Endothelial cell (in vitro differentiated cells): ENCODE data around the gene PPCS. TPM values are rescaled to one million over a fixed set of nuclear protein-coding genes. Genes with fewer than 3 reads are reported as not detected.

Experiments used
- DNase-seq: peaks from one replicate; pipeline ENCODE4 v3.0.0; 2021; ENCODE audit warnings: low spot score
- H3K27ac Mint-ChIP-seq: one replicate; pipeline ENCODE4 v1.8.0; 2021; ENCODE audit warnings: mixed read lengths, inconsistent platforms; ENCODE audit not compliant: unreplicated experiment
- H3K27me3 Mint-ChIP-seq: one replicate; pipeline ENCODE4 v1.8.0; 2021; ENCODE audit warnings: mild to moderate bottlenecking, moderate library complexity, mixed read lengths, inconsistent platforms; ENCODE audit not compliant: unreplicated experiment
- H3K36me3 Mint-ChIP-seq: one replicate; pipeline ENCODE4 v1.8.0; 2021; ENCODE audit warnings: mild to moderate bottlenecking, low read depth, mixed read lengths, inconsistent platforms; ENCODE audit not compliant: unreplicated experiment
- H3K4me1 Mint-ChIP-seq: one replicate; pipeline ENCODE4 v1.8.0; 2021; ENCODE audit warnings: mild to moderate bottlenecking, mixed read lengths, inconsistent platforms; ENCODE audit not compliant: unreplicated experiment
- H3K4me3 Mint-ChIP-seq: one replicate; pipeline ENCODE4 v1.8.0; 2021; ENCODE audit warnings: mild to moderate bottlenecking, mixed read lengths, inconsistent platforms; ENCODE audit not compliant: unreplicated experiment
- H3K9me3 Mint-ChIP-seq: one replicate; pipeline ENCODE4 v1.8.0; 2021; ENCODE audit warnings: mixed read lengths, inconsistent platforms; ENCODE audit not compliant: unreplicated experiment
- long read RNA-seq: library from polyadenylated mRNA; unstranded; transcript quantifications from one replicate; pipeline ENCODE4 v2.0.0, GENCODE V29; 2020; ENCODE audit not compliant: unreplicated experiment
- total RNA-seq: library from RNA; stranded (reverse); fragmentation: NEBNext Ultra II Directional; extraction: Animal tissue kit (Norgen Biotek cat#: 25700); gene quantifications from one replicate; pipeline ENCODE4 v1.2.1, GENCODE V29; 2021; ENCODE audit not compliant: unreplicated experiment
- TF ChIP-seq, protein P1 (sequence below): fragments of 200-600 bp; sonication (generic); IDR thresholded peaks from one replicate; pipeline ENCODE4 v1.5.0; 2021; ENCODE audit warnings: antibody characterized with exemption; ENCODE audit not compliant: unreplicated experiment

Gene PPCS
- total RNA-seq, result 32.2 TPM
- long read RNA-seq, transcript PPCS-201 (3 exons, 984 nt), result minor isoform, 6 of 46 reads
- long read RNA-seq, transcript PPCS-203 (3 exons, 1,431 nt), result major isoform, 33 of 46 reads
- long read RNA-seq, partial matches to known transcripts, result 0 of 46 reads
- long read RNA-seq, other reads (novel, unspliced or antisense), result 7 of 46 reads

- peak; percentile 78 for DNase-seq
- Mint-ChIP-seq H3K4me3 (peak within 1 kb of the TSS; percentile 93), H3K4me1 (peaks cover 13% of the 10 kb centered on the region), H3K9me3 (no peaks in the 10 kb centered on the region), H3K27ac (peak within 1 kb of the TSS; percentile 89), H3K27me3 (peaks cover 18% of the 10 kb centered on the region), H3K36me3 (no peaks in the 10 kb centered on the region)
- TF ChIP-seq, protein P1, sequence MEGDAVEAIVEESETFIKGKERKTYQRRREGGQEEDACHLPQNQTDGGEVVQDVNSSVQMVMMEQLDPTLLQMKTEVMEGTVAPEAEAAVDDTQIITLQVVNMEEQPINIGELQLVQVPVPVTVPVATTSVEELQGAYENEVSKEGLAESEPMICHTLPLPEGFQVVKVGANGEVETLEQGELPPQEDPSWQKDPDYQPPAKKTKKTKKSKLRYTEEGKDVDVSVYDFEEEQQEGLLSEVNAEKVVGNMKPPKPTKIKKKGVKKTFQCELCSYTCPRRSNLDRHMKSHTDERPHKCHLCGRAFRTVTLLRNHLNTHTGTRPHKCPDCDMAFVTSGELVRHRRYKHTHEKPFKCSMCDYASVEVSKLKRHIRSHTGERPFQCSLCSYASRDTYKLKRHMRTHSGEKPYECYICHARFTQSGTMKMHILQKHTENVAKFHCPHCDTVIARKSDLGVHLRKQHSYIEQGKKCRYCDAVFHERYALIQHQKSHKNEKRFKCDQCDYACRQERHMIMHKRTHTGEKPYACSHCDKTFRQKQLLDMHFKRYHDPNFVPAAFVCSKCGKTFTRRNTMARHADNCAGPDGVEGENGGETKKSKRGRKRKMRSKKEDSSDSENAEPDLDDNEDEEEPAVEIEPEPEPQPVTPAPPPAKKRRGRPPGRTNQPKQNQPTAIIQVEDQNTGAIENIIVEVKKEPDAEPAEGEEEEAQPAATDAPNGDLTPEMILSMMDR, result no peak
Observed at GRCh38 chr1:42456010-42456753, at the start of gene PPCS, which contains the start of gene ZMYND12. TSS of gene PPCS (plus strand) at chr1:42456543. CDS start at chr1:42456566, 23 bp downstream. TSS of gene ZMYND12 (minus strand) at chr1:42456022. CDS start at chr1:42455997, 25 bp downstream.

- Mint-ChIP-seq H3K4me3 (no peak overlapping the region), H3K36me3 (no peaks in the 10 kb centered on the region), H3K27me3 (no peaks in the 10 kb centered on the region), H3K27ac (no peak overlapping the region), H3K9me3 (no peaks in the 10 kb centered on the region), H3K4me1 (no peaks in the 10 kb centered on the region)
- TF ChIP-seq, protein P1, result no peak
- DNase-seq, result no peak
Observed at GRCh38 chr1:42414551-42415496, 41.5 kb upstream of the PPCS start.

GRCh38 chr1:42417166-42417565, 39.2 kb upstream of the PPCS start:
- Mint-ChIP-seq H3K9me3 (no peaks in the 10 kb centered on the region), H3K27ac (no peak overlapping the region), H3K27me3 (no peaks in the 10 kb centered on the region), H3K4me1 (no peaks in the 10 kb centered on the region), H3K36me3 (no peaks in the 10 kb centered on the region), H3K4me3 (no peak overlapping the region)
- TF ChIP-seq, protein P1, result no peak
- DNase-seq, result no peak

- Mint-ChIP-seq H3K9me3 (no peaks in the 10 kb centered on the region), H3K27me3 (no peaks in the 10 kb centered on the region), H3K27ac (no peak overlapping the region), H3K4me1 (peaks cover 4% of the 10 kb centered on the region), H3K36me3 (no peaks in the 10 kb centered on the region), H3K4me3 (no peak overlapping the region)
- TF ChIP-seq, protein P1, result no peak
- DNase-seq, result no peak
Observed at GRCh38 chr1:42418516-42418915, 37.8 kb upstream of the PPCS start.
